ENCODE data around the gene PLEKHG4B. TPM values are rescaled to one million over a fixed set of nuclear protein-coding genes. Genes with fewer than 3 reads are reported as not detected.
"Not testable (repeated sequence)": the region's sequence is repeated elsewhere in the genome, so short reads cannot be mapped to it uniquely, and the experiment has no call there.

Gene PLEKHG4B, protein sequence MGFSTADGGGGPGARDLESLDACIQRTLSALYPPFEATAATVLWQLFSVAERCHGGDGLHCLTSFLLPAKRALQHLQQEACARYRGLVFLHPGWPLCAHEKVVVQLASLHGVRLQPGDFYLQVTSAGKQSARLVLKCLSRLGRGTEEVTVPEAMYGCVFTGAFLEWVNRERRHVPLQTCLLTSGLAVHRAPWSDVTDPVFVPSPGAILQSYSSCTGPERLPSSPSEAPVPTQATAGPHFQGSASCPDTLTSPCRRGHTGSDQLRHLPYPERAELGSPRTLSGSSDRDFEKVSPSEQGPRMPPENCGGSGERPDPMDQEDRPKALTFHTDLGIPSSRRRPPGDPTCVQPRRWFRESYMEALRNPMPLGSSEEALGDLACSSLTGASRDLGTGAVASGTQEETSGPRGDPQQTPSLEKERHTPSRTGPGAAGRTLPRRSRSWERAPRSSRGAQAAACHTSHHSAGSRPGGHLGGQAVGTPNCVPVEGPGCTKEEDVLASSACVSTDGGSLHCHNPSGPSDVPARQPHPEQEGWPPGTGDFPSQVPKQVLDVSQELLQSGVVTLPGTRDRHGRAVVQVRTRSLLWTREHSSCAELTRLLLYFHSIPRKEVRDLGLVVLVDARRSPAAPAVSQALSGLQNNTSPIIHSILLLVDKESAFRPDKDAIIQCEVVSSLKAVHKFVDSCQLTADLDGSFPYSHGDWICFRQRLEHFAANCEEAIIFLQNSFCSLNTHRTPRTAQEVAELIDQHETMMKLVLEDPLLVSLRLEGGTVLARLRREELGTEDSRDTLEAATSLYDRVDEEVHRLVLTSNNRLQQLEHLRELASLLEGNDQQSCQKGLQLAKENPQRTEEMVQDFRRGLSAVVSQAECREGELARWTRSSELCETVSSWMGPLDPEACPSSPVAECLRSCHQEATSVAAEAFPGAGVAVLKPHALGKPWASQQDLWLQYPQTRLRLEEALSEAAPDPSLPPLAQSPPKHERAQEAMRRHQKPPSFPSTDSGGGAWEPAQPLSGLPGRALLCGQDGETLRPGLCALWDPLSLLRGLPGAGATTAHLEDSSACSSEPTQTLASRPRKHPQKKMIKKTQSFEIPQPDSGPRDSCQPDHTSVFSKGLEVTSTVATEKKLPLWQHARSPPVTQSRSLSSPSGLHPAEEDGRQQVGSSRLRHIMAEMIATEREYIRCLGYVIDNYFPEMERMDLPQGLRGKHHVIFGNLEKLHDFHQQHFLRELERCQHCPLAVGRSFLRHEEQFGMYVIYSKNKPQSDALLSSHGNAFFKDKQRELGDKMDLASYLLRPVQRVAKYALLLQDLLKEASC (N-terminal part only)
- 1.1 TPM for total RNA-seq
- polyA plus RNA-seq (ENCODE audit: insufficient read depth in 1 of 8, insufficient read length in 8 of 8, low replicate concordance in 1 of 8) = 1 to 10 TPM in 4 of 8 donors, under 1 TPM in 4; 0.46 to 2.9 (median 0.95) TPM
- long read RNA-seq, donor 1 = 0 reads
- long read RNA-seq, donor 2, partial matches to known transcripts = 0 of 1 reads
- long read RNA-seq, donor 2, other reads (novel, unspliced or antisense) = 0 of 1 reads
- long read RNA-seq, donor 3 = 0 reads
- long read RNA-seq, donor 4 = 0 reads
- long read RNA-seq, donor 5 = 0 reads
- long read RNA-seq, donor 6 = 0 reads
- long read RNA-seq, donor 7 = 0 reads
- long read RNA-seq, donor 8 = 0 reads
- long read RNA-seq, donor 9 = 0 reads
- long read RNA-seq, donor 10 = 0 reads
- long read RNA-seq, donor 11 = 0 reads

DNA sequence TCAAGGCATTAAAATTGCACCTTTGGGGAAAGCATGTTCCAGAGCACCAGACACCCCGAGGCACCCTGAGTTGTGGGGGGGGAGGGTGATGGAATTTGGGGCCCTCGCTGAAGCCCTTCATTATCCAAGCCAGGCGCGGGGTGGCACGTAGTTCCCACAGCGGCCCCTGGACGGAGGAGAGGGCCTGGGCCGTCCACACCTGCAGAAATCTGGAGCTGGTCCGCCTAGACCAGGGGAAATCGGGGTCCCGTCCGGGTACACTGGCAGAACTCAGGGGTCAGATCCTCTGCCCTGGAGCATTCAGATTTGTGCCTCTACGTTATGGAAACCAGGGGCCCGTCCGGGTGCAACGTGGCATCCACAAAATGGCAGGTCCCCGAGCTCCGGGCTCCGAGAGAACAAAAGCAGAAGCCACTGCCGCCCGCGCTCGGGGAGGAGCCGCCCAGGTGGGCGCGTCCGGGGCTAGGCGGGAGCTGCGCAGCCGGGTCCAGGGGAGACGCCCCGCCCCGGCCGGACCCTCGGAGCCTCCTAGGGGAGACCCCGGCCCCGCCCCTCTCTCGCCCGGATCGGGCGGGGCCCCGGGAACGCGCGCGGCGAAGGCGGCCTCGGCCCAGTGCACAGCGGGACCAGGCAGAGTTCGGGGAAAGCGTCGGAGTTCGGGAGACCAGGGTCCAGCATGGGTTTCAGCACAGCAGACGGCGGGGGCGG, at the start of gene PLEKHG4B:
Gene PLEKHG4B (plus strand): TSS at position 613 of the 708 bp plus-strand sequence. CDS start 64 bp downstream, at position 677.
- no peaks in the 10 kb centered on the region for H3K9me3 ChIP-seq (replicated peaks; ENCODE audit: control insufficient read depth, low read depth, low read length)
- no peak within 1 kb of the TSS for H3K27ac ChIP-seq (ENCODE audit: low read length)
- peak within 1 kb of the TSS; percentile 21 for H3K4me3 ChIP-seq (ENCODE audit: low read length)
- H3K27me3 ChIP-seq (ENCODE audit: control insufficient read depth, insufficient read depth, low read length) = peaks cover 58% of the 10 kb centered on the region
- H3K4me1 ChIP-seq (ENCODE audit: control insufficient read depth, insufficient read depth, low read length) = no peaks in the 10 kb centered on the region
- WGBS (ENCODE audit: insufficient coverage) = 6% methylated on average over 50 of the region's 57 CpGs
- H3K36me3 ChIP-seq (ENCODE audit: control insufficient read depth, insufficient read depth, low read length) = no peaks in the 10 kb centered on the region
- peak; percentile 49 for DNase-seq

DNA sequence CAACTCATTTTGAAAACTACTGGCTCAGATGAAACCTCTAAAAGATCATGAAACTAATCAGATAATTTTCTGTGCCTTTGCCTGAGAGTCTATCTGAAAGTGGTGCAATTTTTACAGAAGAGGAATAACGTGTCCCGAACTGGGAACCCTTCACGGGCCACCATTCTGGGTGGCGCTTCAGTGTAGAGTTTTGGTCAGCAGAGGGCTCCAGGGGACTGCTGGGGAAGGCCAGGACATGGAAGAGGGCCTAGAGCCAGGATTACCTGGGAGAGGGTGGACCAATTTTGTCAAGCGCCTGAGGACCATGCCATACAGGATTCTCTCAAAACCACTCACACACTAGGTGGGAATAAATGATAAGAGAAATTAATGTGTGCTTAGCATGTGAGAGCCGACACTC, 49.7 kb upstream of the PLEKHG4B start:
- WGBS (ENCODE audit: insufficient coverage) = 11% methylated on average over 3 of the region's 6 CpGs
- no peaks in the 10 kb centered on the region for H3K36me3 ChIP-seq (ENCODE audit: control insufficient read depth, insufficient read depth, low read length)

DNA sequence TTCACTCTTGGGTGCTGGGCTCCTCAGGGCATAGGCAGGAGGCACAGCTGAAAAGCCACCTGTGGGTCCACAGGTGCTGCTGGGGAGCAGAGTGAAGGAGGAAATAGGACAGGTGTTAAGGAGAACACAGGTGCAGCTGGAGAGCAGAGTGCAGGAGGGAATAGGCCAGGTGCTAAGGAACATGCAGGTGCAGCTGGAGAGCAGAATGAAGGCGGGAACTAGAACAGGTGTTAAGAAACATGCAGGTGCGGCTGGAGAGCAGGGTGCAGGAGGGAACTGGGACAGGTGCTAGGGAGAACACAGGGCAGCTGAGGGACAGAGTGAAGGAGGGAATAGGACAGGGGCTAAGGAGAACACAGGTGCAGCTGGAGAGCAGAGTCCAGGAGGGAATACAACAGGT, 43.8 kb upstream of the PLEKHG4B start:
- Histone ChIP-seq H3K4me1 (ENCODE audit: control insufficient read depth, insufficient read depth, low read length) (no peaks in the 10 kb centered on the region), H3K27ac (ENCODE audit: low read length) (no peak overlapping the region), H3K27me3 (ENCODE audit: control insufficient read depth, insufficient read depth, low read length) (peaks cover 20% of the 10 kb centered on the region), H3K4me3 (ENCODE audit: low read length) (no peak overlapping the region), H3K9me3 (replicated peaks; ENCODE audit: control insufficient read depth, low read depth, low read length) (no peaks in the 10 kb centered on the region), H3K36me3 (ENCODE audit: control insufficient read depth, insufficient read depth, low read length) (no peaks in the 10 kb centered on the region)
- DNase-seq = no peak
- 40% methylated on average over 2 of the region's 2 CpGs for WGBS (ENCODE audit: insufficient coverage)

More for the DNA sequence above, 49.7 kb upstream of the PLEKHG4B start:
- DNase-seq = no peak
- Histone ChIP-seq H3K4me3 (ENCODE audit: low read length) (no peak overlapping the region), H3K4me1 (ENCODE audit: control insufficient read depth, insufficient read depth, low read length) (no peaks in the 10 kb centered on the region), H3K9me3 (replicated peaks; ENCODE audit: control insufficient read depth, low read depth, low read length) (no peaks in the 10 kb centered on the region), H3K27ac (ENCODE audit: low read length) (no peak overlapping the region), H3K27me3 (ENCODE audit: control insufficient read depth, insufficient read depth, low read length) (peaks cover 2% of the 10 kb centered on the region)

DNA sequence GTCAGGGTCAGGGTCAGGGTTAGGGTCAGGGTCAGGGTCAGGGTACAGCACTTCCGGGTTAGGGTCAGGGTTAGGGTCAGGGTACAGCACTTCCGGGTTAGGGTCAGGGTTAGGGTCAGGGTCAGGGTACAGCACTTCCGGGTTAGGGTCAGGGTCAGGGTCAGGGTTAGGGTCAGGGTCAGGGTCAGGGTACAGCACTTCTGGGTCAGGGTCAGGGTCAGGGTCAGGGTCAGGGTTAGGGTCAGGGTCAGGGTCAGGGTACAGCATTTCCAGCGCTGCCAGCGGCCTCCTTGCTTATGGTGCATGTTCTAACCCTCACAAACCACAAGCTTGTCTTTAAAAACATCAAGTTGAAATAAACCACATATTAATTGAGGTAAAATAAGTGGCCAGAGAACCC, 42.4 kb upstream of the PLEKHG4B start:
- DNase-seq; H3K36me3 ChIP-seq (ENCODE audit: control insufficient read depth, insufficient read depth, low read length); H3K4me3 ChIP-seq (ENCODE audit: low read length); H3K27ac ChIP-seq (ENCODE audit: low read length); H3K9me3 ChIP-seq (replicated peaks; ENCODE audit: control insufficient read depth, low read depth, low read length); H3K4me1 ChIP-seq (ENCODE audit: control insufficient read depth, insufficient read depth, low read length): not testable (repeated sequence)
- WGBS (ENCODE audit: insufficient coverage) = 94% methylated on average over 3 of the region's 5 CpGs
- peaks cover 32% of the 10 kb centered on the region for H3K27me3 ChIP-seq (ENCODE audit: control insufficient read depth, insufficient read depth, low read length)

DNA sequence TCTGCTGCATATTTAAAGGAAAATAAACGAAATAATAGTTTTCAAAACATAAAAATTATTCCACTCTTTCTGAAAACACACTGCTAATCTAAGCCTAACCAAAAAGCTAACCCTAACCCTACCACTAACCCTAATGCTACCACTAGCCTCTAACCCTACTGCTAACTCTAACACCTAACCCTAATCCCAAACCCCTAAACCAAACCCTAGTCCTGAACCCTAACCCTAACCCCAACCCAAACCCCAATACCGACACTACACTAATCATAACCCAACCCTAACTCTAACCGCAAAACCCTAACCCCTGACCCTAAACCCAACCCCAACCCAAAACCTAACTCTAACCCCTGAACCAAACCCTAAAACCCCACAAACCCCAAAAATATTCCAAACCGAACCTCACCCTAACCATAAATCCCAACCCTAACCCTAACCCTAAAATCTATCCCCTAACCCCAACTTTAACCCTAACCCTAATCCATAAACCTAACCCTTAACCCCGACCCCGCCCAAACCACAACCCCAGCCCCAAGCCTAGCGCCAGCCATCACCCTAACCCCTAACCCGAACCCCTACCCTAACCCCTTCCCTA, 41.9 kb upstream of the PLEKHG4B start:
- WGBS (ENCODE audit: insufficient coverage) = 95% methylated on average over 7 of the region's 8 CpGs

DNA sequence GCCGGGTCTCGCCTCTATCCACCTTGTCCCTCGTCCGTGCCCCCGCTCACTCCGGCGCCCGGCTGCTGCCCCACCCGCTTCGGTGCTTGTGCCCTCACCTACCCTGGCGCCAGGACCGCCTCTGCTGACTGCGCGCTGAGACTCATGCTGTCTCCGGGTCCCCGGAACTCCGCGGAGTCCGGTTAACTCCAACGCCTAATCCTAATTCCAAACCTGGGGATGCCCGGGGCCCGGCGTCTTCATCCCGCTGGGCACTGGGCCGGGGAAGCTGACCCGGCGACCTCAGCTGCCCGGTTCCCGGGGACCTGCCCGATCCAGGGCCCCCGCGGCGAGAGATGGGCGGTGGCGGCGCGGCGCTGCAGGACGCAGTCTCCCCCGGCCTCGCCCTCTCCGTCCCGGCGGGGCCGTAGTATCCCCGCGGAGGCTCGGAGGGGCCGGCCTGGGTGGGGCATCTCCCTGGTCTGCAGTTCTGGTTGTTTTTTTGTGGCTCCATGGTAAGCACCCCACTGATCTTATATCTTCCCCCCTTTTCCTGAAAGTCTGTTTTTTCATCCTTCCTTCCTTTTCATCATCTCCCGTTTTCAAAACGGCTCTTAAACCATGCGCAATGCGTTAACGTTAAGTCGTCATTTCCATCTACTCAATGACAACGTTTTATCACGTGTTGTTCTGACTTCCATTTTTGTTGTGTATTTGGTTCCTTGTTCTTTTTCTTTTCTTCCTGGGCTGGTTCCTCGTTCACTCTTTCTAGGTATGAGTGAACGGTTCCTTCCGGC, 41.1 kb upstream of the PLEKHG4B start:
- Histone ChIP-seq H3K27ac (ENCODE audit: low read length) (no peak overlapping the region), H3K4me1 (ENCODE audit: control insufficient read depth, insufficient read depth, low read length) (peaks cover 8% of the 10 kb centered on the region), H3K4me3 (ENCODE audit: low read length) (no peak overlapping the region), H3K9me3 (replicated peaks; ENCODE audit: control insufficient read depth, low read depth, low read length) (no peaks in the 10 kb centered on the region), H3K36me3 (ENCODE audit: control insufficient read depth, insufficient read depth, low read length) (no peaks in the 10 kb centered on the region), H3K27me3 (ENCODE audit: control insufficient read depth, insufficient read depth, low read length) (peaks cover 43% of the 10 kb centered on the region)
- DNase-seq = no peak
- WGBS (ENCODE audit: insufficient coverage) = 78% methylated on average over 40 of the region's 60 CpGs

More for the DNA sequence above, 41.9 kb upstream of the PLEKHG4B start:
- no peaks in the 10 kb centered on the region for H3K9me3 ChIP-seq (replicated peaks; ENCODE audit: control insufficient read depth, low read depth, low read length)
- H3K27ac ChIP-seq (ENCODE audit: low read length) = no peak overlapping the region
- peaks cover 8% of the 10 kb centered on the region for H3K4me1 ChIP-seq (ENCODE audit: control insufficient read depth, insufficient read depth, low read length)
- H3K4me3 ChIP-seq (ENCODE audit: low read length) = no peak overlapping the region
- no peaks in the 10 kb centered on the region for H3K36me3 ChIP-seq (ENCODE audit: control insufficient read depth, insufficient read depth, low read length)
- peaks cover 38% of the 10 kb centered on the region for H3K27me3 ChIP-seq (ENCODE audit: control insufficient read depth, insufficient read depth, low read length)
- no peak for DNase-seq

DNA sequence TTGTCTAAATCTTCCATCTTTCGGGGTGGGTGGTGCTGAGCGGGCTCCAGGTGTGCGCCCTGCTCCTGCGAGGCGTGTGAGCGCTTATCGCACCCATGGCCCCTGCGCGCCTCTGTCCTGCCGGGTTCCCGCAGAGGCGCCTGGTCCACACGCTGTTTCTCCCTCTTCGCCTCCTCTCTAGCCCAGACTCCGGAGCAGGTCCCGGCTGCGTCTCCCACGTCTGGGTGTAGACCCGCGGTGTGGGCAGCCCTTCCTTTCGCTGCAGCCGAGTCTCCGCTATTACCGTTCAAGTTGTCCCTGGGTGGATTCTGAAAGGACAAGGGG, 40.5 kb upstream of the PLEKHG4B start:
- WGBS (ENCODE audit: insufficient coverage) = 86% methylated on average over 19 of the region's 24 CpGs
- H3K27me3 ChIP-seq (ENCODE audit: control insufficient read depth, insufficient read depth, low read length) = peaks cover 45% of the 10 kb centered on the region

DNA sequence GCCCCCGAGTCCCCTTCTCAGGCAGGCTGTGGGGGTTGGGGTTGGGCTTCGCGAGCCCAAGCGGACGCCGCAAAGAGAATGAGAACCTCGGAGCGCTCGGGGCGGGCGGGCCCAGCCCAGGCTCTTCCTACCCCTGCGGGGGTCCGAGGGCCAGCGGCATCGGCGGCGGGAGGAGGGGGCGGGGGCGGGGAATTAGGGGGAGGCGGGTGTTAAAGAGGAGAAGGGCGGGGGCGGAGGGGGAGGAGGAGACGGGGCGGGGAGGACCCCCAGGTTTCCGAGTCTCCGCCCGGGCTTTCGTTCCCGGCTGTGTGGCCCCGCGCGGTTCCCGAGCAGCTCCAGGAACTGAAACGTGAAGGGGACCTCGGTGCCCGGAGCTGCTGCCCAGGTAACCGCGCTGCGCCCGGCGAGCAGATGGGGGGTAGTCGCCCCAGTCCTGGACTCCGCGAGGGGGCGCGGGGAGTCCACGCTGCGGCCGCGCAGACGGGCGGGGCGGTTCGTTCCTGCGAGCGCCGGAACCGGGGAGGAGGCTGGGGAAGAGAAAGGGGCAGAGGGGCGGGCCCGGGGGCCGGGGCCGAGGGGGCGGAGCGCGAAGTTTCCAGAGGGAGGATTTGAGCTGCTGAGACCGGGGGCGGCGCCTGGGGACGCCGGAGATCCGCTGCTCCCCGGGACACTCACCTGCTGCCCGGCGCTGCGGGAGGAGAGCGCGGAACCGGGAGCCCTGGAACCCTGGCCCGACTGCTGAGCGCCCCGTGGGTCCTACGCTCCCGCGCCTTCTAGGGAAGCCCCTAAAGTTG, 38.4 kb upstream of the PLEKHG4B start:
- peak; percentile 51 for DNase-seq
- H3K27me3 ChIP-seq (ENCODE audit: control insufficient read depth, insufficient read depth, low read length) = peaks cover 52% of the 10 kb centered on the region
- H3K4me3 ChIP-seq (ENCODE audit: low read length) = peak overlapping the region; percentile 30
- H3K36me3 ChIP-seq (ENCODE audit: control insufficient read depth, insufficient read depth, low read length) = no peaks in the 10 kb centered on the region
- no peaks in the 10 kb centered on the region for H3K9me3 ChIP-seq (replicated peaks; ENCODE audit: control insufficient read depth, low read depth, low read length)
- no peak overlapping the region for H3K27ac ChIP-seq (ENCODE audit: low read length)
- H3K4me1 ChIP-seq (ENCODE audit: control insufficient read depth, insufficient read depth, low read length) = peaks cover 8% of the 10 kb centered on the region
- under 1% methylated on average over 52 of the region's 84 CpGs for WGBS (ENCODE audit: insufficient coverage)

More for the DNA sequence above, 40.5 kb upstream of the PLEKHG4B start:
- Histone ChIP-seq H3K27ac (ENCODE audit: low read length) (no peak overlapping the region), H3K4me1 (ENCODE audit: control insufficient read depth, insufficient read depth, low read length) (peaks cover 8% of the 10 kb centered on the region), H3K9me3 (replicated peaks; ENCODE audit: control insufficient read depth, low read depth, low read length) (no peaks in the 10 kb centered on the region), H3K36me3 (ENCODE audit: control insufficient read depth, insufficient read depth, low read length) (no peaks in the 10 kb centered on the region), H3K4me3 (ENCODE audit: low read length) (no peak overlapping the region)
- no peak for DNase-seq

Measured in muscle of leg (tissue), 16 donors.